Activated CD4-positive, alpha-beta T cell treated with anti-CD3 and anti-CD28 coated beads, Interleukin-2, Interleukin-6, amounts not matched to agents 100 ng/mL and 50 ng/mL, durations not matched to agents 16 hours and 8 hours (primary cell): ENCODE measurements around the gene RTL1.

Experiments used
- DNase-seq: peaks from one replicate; pipeline ENCODE4 v3.0.0-alpha.2; 2020

The RTL1 gene

DNA sequence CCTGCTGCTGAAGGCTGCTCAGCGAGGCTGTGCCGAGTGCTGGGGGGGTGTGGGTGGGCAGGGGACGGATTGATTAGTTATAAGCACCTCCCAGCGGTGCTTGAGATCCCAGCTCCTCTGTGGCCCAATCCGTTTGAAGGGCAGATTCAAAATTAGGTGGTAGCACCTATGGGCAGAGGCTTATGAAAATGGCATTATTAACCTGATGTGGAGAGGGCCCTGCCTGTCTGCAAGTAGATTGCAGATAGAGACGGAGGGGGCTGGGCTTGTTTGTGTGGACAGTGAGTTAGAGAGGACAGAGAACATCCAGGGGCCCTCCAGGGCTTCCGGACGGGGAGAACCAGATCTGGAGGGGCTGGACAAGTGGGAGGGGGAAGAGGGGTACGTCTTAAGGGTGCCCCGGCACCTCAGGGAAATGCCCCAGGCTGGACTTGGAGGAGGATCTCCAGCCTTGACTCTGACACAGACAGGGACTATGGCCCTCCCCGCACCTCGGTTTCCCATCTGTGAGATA, at the start of gene RTL1:
Gene RTL1, minus strand, starts transcription at position 51 of the 514 bp plus-strand sequence. CDS start 18,934 bp downstream, outside the sequence.
- DNase-seq = no peak

DNA sequence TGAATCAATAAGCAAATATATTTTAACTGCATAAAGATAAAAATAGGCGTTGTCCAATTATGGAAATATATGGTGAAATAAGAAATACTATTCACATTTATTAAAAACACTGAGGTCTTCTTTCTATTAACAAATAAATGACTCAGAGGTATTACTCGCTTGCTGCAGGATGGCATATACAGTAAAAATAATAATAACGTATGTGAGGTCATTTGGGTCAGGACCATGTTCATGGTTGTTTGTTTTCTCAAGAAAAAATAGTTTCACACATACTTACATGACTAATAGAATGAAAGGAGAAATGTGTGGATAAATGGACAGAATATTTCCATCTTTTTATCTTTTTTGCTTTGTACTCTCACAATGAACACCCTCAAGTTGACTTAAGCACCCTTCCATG, 46.5 kb upstream of the RTL1 start:
- no peak for DNase-seq

DNA sequence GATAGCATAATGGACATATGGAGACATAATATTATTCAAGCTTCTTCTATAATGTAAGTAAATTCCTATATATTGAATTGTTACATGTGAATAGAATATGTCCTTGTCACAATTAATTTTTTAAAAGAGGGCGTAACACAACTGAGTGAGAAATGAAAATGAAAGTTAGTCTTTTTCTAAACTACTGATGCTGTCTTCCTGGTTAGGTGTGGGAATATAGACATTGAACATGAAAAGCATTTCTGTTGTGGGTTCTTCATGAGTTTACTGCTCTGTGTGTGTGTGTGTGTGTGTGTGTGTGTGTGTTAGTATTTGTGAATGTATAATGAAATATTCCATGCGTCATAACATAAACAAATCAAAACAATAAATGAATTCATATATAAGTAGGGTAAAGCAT, 40.5 kb upstream of the RTL1 start:
- DNase-seq = no peak

DNA sequence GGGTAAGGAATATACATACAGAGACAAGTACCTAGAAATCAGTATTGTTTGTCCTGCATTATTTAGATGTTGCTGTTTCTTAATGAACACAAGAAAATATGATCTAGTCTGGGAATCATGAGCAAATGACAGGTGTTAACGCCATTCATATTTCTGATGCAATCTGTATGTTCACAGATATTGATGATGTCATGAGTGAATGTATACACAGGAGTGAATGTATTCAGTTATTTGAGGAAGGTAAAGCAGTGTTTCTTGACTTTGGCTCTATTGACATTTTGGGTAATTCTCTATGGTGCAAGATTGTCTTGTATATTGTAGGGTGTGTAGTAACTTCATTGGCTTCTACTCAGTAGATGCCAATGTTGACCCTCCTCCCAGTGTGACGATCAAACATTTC, 26.7 kb upstream of the RTL1 start:
- DNase-seq = no peak

- DNase-seq = no peak
These were observed 12.0 kb upstream of the RTL1 start for GRCh38 chr14:100915560-100915959.

- no peak for DNase-seq
These were observed 11.1 kb upstream of the RTL1 start for GRCh38 chr14:100914597-100915021.

- no peak for DNase-seq
These were observed 8.3 kb upstream of the RTL1 start for GRCh38 chr14:100911665-100912316.

DNA sequence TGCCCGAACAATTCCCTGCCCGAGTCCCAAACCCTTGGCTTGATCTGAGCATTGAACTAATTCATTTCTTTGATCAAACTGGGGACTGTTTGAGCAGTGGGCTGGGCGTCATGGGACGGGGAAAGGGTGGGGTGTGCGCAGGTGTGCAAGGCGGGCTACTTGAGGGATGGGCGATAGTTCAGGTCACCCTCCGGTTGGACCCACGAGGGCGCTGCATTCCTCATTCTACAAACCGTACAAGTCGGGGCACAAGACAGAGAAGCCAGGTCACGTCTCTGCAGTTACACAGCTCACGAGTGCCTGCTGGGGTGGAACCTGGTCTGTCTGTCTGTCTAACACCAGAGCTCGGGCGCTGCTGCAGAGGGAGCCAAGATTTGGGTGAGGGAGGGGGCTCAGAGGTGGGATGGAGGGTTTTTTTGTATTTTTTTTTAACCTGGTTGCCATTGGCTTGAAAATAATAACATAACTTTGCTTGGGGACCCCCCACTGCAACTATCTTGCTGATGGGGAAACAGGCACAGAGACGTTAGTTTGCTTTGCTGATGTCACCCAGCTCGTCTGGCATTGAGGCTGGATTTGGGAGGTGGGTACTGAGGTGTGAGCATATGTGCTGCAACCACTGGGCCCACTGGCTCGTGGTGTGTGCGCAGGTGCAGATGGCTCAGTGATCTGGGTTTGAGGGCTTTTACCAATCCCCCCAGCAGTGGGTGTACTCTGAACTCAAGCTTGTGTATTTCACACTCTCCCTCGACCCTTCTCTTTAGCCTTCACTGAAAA, 7.6 kb upstream of the RTL1 start:
- DNase-seq = no peak

DNA sequence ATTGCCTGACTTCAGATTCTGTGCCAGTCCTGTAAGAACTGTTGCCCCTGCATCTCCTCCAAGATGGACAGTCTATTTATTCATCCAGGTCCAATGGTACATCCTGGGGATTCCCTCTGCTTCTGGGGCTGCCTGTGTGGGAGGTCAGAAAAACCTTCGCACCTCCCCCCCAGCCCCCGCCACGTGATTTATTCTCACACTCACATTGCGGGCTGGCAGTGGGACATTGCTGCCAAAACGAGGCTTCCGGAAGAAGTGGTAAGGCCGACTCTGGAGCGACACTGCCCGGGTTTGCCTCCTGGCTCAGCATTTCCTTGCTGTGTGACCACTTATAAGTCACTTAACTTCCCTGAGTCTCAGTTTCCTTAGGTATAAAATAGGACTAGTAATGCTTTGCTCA, 5.9 kb upstream of the RTL1 start:
- DNase-seq = no peak

GRCh38 chr14:100907240-100907639, 3.7 kb upstream of the RTL1 start:
- no peak for DNase-seq

- DNase-seq = no peak
These were observed 2.9 kb upstream of the RTL1 start for GRCh38 chr14:100906420-100906819.

DNA sequence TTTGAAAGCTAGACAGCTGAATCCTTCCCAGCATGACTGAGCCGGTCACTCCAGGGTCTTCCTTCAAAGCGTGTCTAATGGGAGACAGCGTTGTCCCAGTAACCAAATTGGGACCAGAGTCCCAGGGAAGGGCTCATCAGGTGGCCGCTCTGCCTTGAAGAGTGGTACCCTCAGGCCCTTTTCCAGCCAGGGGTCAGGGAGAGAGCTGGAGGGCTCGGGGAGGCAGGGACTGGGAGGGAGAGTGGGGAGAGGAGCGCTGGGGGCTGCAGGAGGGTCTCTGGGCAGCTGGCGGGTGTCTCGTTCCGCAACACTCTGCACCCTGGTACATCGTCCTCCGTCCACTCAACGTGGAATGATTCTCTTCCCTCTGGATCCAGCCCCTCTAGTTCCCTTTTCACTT, 1.6 kb upstream of the RTL1 start:
- no peak for DNase-seq

- DNase-seq = no peak
These were observed 975 bp upstream of the RTL1 start for GRCh38 chr14:100904307-100905087.

GRCh38 chr14:100903134-100903468, 421 bp downstream of the RTL1 start:
- DNase-seq = no peak

- DNase-seq = no peak
These were observed 1.0 kb downstream of the RTL1 start for GRCh38 chr14:100902295-100903133.

GRCh38 chr14:100901391-100902183, 1.9 kb downstream of the RTL1 start:
- no peak for DNase-seq

GRCh38 chr14:100900837-100901390, 2.6 kb downstream of the RTL1 start:
- DNase-seq = peak; percentile 37

DNA sequence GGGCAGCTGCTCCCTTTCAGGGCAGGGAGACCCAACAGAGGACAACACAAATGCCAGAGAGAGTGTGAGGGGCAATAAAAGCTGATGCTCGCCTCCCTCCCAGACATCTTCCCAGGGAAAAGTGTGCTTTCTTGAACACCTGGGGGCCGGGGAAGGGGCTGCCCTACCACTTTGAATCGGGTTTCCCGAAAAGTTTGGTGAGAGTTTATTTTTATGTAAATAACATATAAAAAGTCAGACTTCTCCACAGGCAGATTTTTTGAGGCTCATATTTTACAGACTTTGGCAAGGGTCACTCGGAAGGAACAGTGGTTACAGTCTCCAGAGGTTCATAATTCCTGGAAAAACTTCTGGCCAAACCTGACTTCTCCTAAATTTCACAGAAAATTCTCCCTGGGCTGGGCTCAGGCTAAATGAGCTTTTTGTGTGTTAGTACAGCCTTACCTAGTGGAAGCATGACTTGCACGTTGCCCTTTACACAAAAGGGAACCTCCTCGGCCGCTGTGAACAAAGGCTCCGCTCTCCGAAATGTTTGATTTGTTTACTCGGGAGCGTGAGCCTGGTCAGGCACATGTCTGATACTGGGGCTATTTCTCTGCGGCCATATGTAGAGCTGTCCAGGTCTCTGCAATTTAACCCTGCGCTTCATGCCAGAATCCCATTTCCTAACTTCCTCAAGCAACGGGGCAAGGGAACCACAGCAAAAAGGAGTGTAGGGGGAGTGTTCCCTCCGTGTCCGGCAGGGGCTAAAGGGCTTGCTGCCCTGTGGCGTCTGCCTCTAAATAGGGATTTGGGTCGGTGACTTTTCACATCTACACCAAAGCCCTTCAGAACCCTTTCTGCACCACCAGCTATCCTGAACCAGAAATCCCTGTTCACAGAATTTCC, 3.4 kb downstream of the RTL1 start:
- no peak for DNase-seq

DNA sequence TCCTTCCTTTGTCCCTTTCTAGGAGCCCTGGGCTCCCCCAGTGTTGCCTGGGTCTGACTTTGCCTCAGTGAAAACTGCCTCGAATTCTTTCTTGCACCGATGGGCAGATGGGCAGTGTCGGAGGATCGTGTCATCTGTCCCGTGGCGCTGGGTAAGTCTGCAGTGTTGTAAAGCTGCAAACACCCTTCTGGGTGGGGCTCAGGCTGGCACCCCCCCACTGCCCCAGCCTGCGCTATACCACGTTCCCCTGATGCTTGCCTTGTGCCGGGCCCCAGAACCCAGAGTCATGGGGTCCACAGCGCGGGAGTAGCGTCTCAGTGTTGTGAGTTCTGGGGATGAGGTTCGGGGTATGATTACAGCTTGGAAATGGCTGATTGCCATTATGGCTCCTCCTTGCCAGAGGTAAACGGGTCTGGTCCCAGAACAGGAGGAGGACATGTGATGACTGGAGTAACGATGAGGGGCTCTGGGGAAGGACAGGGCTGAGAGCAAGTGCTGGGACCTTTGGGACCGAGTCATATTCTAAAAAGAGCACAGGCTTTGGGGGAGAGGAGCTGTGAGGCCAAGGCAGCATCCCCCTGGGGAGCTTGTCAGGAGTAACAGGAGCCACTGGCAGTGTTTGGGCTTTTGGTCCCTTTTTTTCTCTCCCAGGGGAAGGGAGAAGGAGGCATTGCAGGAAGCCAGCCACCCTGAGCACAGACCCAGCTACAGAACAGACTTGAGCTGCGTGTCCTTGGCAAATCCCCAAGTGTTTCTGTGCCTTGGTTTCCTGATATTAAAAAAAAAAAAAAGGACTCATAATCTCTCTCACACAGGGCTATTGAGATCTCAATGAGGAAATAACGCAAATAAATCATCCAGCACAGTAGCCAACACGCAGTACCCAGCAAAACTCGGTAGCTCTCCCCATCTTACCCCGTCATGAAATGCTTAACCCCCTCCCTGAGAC, 4.3 kb downstream of the RTL1 start:
- DNase-seq = no peak
